ENCODE results near the gene FOXN3.
A peak's percentile ranks its signal among the peaks of the same experiment; 100 is the strongest.
"Not testable (repeated sequence)": the region's sequence is repeated elsewhere in the genome, so short reads cannot be mapped to it uniquely, and the experiment has no call there.

The FOXN3 gene

DNA sequence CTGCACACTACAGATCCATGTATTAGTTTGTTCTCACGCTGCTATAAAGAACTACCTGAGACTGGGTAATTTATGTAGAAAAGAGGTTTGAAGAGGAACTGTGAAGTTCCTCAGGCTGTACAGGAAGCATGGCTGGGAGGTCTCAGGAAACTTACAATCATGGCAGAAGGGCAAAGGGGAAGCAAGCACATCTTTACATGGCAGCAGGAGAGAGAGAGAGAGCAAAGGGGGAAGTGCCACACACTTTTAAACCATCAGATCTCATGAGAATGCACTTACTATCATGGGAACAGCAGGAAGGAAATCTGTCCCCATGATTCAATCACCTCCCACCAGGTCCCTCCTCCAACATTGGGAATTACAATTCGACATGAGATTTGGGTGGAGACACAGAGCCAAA is 265.3 kb downstream of the FOXN3 start:
- DNase-seq, result not testable (repeated sequence)

DNA sequence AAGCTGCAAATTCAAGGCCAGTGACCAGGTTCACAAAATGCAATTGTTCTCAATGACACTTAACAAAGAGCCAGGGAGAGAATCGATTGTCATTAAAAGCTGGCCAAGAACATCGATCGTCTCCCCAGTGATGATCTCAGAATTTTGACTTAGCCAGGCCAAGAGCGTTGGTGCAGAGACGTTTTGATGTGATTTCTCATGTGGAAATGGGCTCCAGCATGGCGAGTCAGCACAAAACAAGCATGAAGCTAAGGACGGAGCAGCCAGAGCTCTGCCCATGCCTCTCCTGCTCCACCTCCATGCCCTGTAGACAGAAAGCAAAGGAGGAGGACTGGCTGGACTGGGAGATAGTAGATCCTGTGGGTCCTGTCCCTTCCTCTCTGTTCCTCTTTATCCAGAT is 270.8 kb downstream of the FOXN3 start:
- no peak for DNase-seq

DNA sequence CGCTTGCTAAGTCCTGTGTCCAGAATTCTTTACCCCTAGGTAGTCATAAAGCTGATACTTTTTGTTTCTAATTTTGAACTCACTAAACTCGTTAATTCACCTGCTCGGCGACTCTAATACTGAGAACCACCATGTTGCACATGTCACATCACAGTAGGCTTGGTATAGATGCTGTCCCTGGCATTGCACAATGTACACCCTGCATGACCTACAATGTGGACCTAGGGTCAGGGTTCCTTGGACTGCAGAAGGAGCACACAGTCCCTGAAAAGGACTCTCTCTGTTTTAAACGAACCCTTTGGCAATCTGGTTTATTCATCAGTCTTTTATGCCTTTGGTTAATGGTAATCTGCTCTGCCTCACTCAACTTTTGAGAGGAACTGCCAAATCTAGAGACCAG is 272.4 kb downstream of the FOXN3 start:
- no peak for DNase-seq

DNA sequence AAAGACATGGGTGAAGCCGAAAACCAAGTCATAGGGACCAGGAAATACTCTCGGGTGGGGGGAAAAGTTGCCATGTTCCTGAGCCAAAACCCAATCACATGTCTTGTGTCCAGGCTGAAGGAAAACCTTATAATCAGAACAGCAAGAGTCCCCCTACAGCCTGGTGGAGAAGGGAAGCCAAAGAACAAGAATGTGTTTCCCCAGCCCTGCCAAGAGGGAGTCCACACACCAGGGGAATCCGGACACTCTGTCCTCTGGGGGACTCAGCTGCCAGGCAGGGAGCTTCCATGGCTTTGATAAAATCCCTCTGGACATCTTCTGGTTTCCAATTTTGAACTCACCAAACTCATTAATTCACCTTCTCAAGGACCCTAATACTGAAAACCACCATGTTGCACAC is 273.0 kb downstream of the FOXN3 start:
- DNase-seq, result no peak

DNA sequence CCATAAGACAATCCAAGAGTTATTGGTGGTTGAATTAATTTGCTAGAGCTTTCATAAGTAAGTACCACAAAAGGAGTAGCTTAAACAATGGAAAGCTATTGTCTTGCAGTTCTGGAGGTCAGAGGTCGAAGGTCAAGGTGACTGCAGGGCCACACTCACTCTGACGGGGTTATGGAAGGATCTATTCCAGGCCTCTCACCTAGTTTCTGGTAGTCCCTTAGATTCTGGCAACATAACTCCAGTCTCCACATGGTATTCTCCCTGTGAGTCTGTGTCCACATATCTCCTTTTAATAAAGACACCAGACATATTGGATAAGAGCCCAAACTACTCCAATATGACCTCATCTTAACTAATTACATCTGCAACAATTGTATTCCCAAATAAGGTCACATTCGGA is 273.4 kb downstream of the FOXN3 start:
- no peak for DNase-seq

DNA sequence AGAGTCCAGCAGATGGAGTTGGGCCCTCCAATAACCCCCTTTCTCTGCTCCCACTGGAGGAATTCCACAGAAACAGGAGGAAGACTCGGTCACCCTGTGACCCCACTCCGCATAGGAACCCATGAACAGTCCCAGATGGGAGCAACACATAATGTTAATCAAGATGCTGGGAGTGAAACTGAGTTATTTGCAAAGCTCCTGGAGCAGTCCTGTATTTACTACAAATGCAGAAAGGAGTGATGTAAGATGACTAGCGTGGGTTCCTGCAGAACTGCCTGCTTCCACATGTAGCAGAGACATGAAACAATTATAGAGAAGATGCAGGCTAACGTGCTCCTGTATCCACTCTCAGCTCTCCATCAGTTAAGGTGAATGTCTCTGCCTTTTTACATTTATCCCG is 274.7 kb downstream of the FOXN3 start:
- DNase-seq, result no peak

DNA sequence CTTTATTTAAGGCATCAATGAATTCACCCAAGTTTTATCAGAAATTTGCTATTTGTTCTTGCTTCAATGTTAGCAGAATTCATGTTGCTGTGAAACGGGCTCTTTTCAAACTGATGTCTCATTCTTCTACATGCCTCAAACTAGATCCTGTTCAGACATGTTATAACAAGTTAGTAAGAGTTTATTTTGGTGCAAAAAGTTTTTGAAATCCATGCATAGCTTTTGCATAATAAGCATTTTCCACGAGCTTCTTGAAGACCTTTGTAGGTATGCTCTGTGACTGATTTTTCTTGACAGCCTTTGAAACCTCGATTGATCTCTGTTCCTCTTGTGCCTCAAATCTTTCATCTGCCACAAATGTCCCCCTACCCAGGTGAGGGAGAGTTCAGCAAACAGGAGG is 275.2 kb downstream of the FOXN3 start:
- no peak for DNase-seq

DNA sequence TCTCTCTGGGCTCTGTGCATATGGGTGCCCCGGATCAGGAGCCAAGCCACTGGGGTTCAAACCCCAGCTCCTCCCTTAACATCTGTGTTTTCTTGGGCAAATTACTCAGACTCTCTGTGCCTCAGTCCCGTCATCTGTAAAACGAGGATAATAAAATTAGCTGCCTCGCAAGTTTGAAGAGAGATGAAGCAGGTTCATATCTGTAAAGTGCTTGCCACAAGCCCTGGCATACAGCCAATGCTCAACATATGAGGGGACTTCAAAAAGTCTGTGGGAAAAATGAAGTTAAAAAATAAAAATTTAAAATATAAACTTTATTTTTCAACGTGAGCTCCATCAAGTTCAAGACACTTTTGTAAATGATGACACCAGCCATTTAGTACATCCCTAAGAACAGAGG is 276.7 kb downstream of the FOXN3 start:
- DNase-seq, result no peak

DNA sequence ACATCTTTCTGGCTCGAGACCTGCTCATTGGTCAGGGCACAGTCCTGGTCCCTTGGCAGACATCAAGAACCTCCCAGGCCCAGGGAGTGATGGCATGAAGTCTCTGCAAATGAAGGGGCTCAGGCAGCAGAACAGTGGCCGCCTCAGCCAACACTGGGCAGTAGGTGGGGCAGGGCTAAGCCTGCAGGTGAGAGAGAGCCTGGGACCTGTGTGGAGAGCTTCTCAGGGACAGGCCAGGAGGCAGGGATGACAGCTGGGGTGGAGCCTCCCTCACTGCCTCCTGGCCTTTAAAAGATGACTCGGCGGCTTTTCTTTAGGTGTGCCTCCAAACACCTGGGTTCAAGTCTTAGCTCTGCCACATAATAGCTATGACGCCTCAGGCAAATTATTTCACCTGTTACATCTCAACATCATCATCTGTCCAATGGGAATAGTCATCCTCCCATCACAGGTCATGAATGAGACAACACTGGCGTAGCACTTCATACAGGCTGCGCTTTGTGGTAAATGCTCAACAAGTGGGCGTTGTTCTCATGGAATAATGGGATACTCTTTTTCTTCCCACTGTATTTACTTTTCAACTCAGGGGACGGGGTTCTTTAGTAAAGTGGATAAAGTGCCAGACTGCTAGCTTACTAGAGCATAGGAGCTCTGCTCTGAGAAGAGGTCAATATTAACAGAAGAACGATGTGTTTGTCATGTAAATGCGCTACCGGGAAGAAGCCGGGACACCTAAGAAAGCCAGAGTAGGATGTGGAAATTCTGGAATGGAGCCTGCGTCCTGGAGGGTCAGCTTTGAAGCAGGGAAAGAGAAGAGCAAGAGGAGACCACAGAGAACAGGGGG is 277.4 kb downstream of the FOXN3 start:
- DNase-seq, result no peak

DNA sequence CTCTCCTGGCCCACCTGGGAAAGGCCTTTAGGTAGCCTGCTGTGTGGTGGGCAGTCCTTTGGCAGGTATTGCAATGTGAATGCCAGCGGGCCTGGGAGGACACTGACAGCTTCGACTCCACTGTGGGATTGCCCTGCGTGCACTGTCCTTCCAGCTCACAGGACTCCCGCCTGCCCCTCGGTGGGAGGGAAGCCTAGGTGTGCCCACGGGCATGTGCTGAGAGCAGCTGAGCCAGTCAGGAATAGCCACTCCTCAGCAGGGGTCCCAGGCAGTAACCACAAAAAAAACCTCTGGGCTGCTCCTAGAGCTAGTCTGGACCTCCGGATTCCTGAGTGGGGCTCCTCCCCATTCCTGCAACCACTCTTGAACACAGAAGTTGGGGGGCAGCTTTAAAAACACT is 278.2 kb downstream of the FOXN3 start:
- DNase-seq, result no peak

DNA sequence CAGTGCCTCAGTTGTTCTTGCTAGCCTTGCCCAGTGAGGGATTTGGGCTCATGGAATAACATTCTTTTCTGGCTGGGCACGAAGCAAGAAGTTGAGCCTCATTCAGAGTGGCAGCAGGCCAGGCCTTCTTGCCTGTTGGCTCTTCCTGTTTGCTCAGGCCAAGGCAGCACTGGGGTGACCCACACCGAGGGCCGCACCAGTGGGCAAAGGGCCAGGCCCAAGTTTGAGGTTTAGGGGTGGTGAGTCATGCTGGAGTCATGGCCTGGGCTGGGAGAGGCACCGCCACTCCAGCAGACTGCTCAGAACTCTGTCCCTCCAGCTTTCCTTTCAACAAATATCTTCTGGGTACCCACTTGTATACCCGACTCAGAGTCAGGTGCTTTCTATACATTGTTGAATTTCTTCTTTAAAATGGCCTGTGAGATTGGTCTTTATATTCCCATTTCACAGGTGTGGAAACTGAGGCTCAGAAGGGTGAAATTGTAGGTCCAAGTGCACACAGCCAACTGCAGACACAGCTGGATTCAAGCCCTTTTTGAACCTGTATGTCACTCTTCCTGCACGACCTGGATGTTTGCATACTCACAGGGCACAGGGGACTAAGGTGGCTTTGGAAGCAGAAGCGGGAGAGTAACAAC is 279.4 kb downstream of the FOXN3 start:
- DNase-seq, result no peak

DNA sequence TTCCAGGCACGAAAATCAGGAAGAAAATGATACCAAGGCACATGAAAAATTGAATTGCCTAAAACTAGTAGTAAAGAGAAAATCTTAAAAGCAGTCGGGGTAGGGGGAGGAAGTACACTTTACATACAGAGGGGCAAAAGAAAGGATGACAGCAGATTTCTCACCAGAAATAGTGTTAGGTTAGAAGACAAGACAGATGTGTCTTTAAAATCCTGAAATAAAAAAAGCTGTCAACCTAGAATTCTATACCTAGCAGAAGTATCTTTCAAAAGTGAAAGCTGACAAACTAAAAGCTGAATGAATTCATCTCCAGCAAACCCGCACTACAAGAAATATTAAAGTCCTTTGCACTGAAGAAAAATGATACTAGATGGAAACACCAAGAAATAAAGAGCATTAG is 280.4 kb downstream of the FOXN3 start:
- DNase-seq, result no peak

DNA sequence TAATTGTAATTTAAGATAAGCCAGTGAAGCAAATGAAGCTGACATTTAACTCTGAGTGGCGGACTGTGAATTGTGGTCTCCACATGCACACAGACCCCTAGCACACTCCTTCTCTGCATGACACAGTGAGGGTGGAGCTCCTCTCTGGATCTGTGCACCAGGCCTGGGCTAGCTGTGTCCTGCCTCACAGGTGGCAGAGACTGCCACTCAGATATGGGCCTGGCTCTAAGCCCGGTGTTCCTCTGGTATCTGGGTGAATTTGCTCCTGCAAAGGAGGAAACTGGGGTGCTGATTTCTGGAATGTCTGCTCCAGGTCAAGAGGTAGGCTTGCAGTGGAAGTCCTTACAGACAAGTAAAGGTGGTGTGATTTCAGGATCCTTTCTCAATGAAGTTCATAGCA is 282.4 kb downstream of the FOXN3 start:
- no peak for DNase-seq

DNA sequence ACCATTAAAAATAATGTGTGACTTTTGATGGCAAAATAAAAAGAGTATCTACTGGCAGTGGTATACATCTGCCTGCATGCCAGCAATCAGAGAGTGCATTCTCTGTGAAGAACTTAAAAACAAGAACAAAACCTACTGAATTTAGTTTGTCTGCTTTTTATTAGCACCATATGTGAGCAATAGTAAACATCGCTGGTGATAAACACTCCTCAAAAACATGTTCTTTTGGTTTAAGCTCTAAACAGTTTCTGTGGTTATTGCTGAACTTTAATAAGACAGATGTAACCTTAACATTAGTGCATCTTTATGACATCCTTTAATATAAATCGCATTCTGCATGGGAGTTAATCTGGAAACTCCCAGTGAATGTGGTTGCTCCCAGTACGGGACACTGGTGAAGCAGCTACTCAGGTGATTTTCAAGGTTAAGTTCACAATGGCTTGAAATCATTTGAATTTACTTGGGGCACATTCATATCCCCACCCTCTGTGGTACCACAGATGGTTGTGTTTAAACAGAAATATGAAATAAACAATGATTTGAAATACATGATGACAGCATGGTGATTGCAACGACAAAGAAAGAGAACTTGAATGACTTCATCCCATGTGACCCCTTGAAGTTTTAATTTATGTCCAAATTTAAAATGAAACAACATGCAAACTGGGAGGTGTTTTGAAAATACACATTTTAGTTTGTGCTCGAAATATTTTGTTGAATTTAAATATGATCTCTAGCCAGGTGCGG is 285.9 kb downstream of the FOXN3 start:
- no peak for DNase-seq

DNA sequence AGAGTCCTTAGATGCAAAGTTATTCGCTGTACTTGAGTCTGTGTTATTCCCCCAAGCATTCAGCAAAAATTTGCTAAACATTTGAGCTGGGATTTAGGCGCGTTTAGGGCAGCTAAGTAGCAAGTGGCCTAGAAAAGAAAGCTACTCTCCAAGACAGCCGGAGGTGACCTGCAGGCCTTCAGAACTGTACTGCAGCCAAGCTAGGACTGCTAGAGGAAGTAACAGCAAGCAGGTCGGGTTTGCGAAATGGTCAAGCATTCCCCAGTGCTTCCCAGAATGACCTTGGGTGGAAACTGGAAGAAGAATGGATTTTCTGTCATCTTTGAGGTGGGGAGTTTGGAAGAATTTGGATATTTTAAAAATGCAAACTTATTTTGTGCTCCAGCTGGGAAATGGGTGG is 287.5 kb downstream of the FOXN3 start:
- DNase-seq, result no peak

DNA sequence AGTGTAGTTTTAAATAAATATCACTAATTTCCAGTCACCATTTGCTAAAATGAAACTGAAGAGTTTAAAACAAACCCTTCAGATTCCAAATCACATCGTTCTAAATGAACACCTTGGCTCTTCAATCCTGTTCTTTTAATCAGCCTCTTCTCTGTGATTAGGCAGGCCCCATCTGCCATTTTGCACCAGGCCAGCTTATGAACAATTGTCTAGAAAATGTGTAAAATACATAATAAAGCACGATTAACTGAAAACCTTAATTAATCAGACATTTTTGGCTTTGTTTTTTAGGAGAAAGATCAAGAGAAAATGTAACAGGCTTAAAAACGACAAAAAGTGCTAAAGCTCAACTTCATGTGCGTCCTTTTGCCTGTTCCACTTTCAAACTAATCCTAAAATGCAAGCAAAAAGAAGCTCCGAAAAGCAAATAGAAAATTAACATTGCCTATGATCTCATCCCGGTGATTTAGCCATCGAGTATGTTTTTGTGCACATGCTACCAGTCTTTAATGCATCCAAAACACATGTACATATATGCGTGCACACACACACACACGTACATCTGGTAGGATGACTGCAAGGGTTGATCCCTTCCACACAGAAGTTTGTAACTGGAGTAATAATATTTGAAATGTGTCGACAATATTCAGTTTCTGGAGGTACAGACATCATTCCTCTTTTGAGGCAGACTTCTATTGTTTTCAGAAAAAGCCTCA is 288.6 kb downstream of the FOXN3 start:
- DNase-seq, result no peak

DNA sequence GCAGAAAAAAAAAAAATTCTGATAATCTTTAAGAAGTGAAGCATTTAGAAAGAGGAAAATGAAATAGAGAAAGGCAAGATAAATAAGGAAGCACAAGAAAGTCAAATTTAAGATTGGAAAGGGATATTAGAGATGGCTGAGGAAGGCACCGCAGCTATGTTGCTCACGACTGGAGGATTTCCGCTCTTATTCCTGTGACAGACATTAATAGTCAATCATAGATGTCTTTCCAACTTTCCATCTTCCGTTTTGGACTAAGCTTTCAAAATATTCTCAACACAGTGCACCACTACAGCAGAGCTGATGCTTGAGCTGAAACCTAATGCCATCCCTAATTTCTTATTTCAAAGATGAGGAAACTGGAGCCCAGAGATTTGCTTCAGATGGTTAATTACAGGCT is 290.6 kb downstream of the FOXN3 start:
- no peak for DNase-seq

DNA sequence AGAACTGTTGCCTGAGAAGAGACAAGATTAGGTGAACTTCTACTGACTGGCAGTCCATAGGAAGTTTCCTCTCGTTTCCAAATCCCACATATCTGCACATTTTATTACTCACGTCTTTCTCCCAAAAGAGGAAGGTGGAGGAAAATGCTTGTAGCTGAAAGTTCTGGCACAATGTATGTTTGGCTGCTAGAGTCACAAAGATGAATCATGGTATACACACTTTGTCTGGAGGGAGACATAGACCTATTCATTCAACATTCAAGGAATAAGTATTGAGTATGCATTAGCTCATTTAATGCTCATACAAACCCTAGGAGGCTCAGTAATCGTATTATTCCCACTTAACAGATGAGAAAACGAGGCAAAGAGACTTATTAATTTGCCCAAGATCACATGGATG is 291.8 kb downstream of the FOXN3 start:
- no peak for DNase-seq

DNA sequence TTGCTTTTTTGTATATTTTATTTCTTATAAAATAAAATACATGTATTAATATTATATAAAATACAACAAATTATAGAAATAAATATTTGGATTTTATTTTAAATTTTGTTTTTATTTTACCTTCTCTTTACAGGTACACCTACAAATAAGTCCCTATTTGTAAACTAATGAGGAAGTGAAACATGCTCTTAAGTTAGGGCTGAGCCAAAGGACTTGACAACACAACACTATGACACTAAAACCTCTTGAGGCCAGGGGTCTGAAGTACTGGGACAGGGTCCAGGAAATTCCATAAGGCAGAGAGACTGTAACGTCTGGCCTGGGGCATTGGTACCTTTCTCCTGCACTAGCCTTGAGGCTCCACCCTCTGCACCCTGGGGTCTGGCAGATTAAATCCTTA is 293.2 kb downstream of the FOXN3 start:
- DNase-seq, result no peak

DNA sequence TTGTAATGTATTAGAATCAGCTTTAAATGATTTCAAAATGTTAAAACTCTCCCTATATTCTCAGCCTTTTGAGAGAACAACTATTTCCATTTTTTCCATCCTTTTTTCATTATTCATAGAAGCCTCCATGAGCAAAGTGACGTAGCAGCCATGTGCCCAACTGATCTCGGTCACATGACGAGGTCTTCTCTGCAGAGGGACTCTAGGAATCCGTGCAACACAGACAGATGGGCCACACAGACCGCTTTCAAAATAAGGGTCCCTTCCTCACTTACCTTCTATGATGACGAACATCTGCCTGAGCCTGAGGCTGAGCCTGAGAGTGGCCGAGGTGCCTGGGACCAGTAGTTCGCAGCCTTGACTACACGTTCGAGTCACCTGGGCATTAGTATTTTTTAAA is 293.8 kb downstream of the FOXN3 start:
- no peak for DNase-seq

DNA sequence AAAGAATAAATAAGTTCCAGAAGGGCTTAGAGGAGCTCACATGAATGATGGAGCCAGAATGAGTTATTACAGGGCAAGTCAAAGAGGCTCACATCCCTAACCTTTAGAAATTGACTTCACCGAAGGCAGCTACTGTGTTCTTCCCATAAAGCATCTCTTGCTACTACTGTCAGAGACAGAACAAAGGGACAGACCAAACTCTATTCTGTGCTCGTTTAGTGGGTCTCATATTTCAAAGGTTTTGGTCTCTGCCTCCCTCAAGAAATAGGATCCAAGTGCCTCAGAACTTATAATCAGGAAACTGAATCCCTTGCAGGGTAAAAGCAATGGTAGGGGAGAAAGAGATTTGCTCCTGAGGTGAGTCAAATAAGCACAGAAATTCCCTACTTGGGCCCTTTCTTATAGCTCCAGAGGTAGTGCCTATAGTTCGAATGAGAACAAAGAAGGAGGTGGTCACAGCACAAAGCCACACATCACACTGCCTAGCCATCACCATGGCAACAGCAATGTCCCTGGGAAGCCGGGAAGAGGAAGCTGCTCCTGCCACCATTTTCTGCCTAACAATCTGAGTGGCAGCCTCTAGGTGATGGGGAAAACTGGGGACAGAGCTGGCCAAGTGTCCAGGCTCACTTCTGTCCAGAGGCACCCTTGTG is 294.9 kb downstream of the FOXN3 start:
- peak; percentile 18 for DNase-seq

DNA sequence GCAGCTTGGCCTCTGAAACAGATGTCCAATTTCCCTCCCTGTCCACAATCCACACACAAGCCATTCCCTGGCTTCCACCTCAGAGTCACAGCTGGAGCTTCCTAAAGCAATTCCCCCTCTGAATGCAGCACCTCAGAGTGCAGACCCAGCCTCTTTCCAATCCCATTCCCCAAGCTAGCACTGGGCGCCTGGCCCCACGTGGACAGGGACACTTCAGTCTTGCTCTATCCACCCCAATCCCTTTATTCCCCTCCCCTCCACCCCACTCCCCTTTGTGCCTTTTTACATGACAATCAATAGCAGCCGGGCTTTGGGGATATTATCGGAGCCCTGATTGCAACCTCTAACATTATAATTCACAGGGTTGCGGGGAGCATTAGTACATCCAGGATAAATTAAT is 300.0 kb downstream of the FOXN3 start:
- no peak for DNase-seq

DNA sequence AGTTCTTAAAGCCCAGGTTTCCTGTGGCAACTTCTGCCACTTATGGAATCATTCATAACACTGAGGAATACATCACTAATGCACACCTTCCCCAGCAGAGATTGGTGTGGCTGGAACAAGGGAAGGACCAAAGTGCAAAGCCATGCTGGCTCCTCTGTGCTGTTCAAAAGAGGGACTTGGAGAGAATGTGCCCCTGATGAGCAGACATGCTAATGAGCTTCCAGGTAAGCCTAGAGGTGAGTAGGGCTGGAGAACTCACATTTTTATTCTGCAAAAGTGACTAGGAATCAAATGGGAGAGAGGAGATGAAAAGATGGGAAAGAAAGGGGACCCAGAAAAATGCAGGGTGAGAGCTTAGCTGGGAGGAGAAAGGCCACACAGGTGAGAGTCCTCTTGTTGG is 302.9 kb downstream of the FOXN3 start:
- DNase-seq, result no peak

All from NCI-H1417 treated with DMSO at 0.1 percent for 48 hours (cell line).